ENCODE data around the gene ATP10D. TPM values are rescaled to one million over a fixed set of nuclear protein-coding genes. Genes with fewer than 3 reads are reported as not detected.

The ATP10D gene
- total RNA-seq, 1 donor from 2014 or later: 34.9 TPM

DNA sequence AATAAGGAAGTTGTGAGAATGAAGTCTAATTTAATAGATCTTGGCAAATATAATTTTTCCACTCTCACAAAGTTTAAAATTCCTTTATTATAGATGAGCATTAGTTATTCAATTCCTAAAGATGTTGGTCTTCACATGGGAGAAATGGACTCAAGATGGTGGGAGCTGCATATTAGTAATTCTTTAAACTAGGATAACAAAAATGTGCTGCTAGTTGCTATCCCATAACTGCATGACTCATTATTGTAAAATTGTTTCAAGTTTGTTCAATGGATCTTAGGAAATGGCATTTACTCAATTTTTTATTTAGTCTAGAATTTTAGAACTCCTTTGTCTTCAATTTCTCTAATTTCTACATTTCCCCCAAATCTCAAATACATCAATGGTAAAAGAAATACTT, 155.8 kb downstream of the ATP10D start:
- H3K36me3 Mint-ChIP-seq: peaks cover 10% of the 10 kb centered on the region
- no peak overlapping the region for H3K4me3 Mint-ChIP-seq
- H3K27me3 Mint-ChIP-seq (ENCODE audit: low read depth): no peaks in the 10 kb centered on the region
- H3K27ac Mint-ChIP-seq: no peak overlapping the region
- H3K9me3 Mint-ChIP-seq: peaks cover 23% of the 10 kb centered on the region
- TF ChIP-seq CTCF (IDR thresholded peaks at IDR 0.05; ENCODE audit: unreplicated experiment): no peak
- peaks cover 23% of the 10 kb centered on the region for H3K4me1 Mint-ChIP-seq
- DNase-seq (ENCODE audit: low spot score in 2 of 2, unreplicated experiment in 2 of 2): no peak

DNA sequence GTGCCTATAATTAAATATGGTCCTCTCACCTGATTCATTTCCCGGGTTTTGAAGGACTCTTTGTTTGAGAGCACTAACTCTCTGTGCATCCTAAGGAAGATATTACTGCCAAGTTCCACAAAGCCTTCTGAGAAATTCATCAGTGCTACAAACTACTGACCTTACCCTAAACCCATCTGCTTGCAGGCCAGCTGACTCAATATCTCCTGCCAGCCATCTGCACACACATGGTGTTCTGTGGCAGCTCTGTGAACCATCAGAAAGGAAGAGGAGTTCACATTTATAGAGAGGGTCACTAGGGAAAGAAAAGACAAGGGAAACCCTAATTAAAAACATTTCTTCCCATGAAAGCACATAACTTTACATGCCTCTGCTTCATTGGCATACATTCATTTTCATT, 156.7 kb downstream of the ATP10D start:
- Mint-ChIP-seq H3K9me3 (peaks cover 16% of the 10 kb centered on the region), H3K36me3 (peaks cover 4% of the 10 kb centered on the region), H3K27ac (no peak overlapping the region), H3K27me3 (ENCODE audit: low read depth) (no peaks in the 10 kb centered on the region), H3K4me3 (no peak overlapping the region), H3K4me1 (peaks cover 23% of the 10 kb centered on the region)
- no peak for DNase-seq (ENCODE audit: low spot score in 2 of 2, unreplicated experiment in 2 of 2)
- no peak for TF ChIP-seq CTCF (IDR thresholded peaks at IDR 0.05; ENCODE audit: unreplicated experiment)

GRCh38 chr4:47642191-47642830, 157.2 kb downstream of the ATP10D start:
- Mint-ChIP-seq H3K4me1 (peaks cover 23% of the 10 kb centered on the region), H3K9me3 (peaks cover 11% of the 10 kb centered on the region)
- TF ChIP-seq CTCF (IDR thresholded peaks at IDR 0.05; ENCODE audit: unreplicated experiment): no peak

More at GRCh38 chr4:47642191-47642830, 157.2 kb downstream of the ATP10D start:
- no peak for DNase-seq (ENCODE audit: low spot score in 2 of 2, unreplicated experiment in 2 of 2)
- Mint-ChIP-seq H3K36me3 (no peaks in the 10 kb centered on the region), H3K27me3 (ENCODE audit: low read depth) (no peaks in the 10 kb centered on the region), H3K4me3 (no peak overlapping the region), H3K27ac (no peak overlapping the region)

Other genes with a start within 250 kb of the ATP10D start
- gene COMMD8, start 21.6 kb upstream of the ATP10D start, total RNA-seq: 8.0 to 10.0 TPM (median 8.2 TPM) in 3 replicates

All from mesothelial cell of epicardium (in vitro differentiated cells).